Upper lobe of left lung (tissue), 4 donors: Measurements from ENCODE around the gene CREG1.

Source experiments
- EP300 ChIP-seq, 4 donors: sonication (generic); formaldehyde crosslinking; IDR thresholded peaks; one replicate each; pipeline ENCODE4 v1.5.1; 2017; ENCODE audit warnings: antibody characterized with exemption in 4 of 4, control low read depth in 2 of 4
- POLR2A ChIP-seq, 4 donors: fragments of 450-650 bp; IDR thresholded peaks; one replicate each; pipeline ENCODE4 v1.5.1; 2016 to 2017; ENCODE audit warnings: antibody characterized with exemption in 4 of 4, mild to moderate bottlenecking in 2 of 4
- POLR2AphosphoS5 ChIP-seq, 2 donors: sonication (generic); formaldehyde crosslinking; IDR thresholded peaks; one replicate each; pipeline ENCODE4 v1.5.1; 2017; ENCODE audit warnings: antibody characterized with exemption in 2 of 2
- TF ChIP-seq, protein P1 (sequence below), 6 experiments: fragments of 450-650 bp in 4 of 6; fragments of 200-600 bp in 2 of 6; sonication (generic) in 2 of 6; IDR thresholded peaks; one replicate each; pipeline ENCODE4 v1.5.1; 2016 to 2019; ENCODE audit warnings: antibody characterized with exemption in 6 of 6

DNA sequence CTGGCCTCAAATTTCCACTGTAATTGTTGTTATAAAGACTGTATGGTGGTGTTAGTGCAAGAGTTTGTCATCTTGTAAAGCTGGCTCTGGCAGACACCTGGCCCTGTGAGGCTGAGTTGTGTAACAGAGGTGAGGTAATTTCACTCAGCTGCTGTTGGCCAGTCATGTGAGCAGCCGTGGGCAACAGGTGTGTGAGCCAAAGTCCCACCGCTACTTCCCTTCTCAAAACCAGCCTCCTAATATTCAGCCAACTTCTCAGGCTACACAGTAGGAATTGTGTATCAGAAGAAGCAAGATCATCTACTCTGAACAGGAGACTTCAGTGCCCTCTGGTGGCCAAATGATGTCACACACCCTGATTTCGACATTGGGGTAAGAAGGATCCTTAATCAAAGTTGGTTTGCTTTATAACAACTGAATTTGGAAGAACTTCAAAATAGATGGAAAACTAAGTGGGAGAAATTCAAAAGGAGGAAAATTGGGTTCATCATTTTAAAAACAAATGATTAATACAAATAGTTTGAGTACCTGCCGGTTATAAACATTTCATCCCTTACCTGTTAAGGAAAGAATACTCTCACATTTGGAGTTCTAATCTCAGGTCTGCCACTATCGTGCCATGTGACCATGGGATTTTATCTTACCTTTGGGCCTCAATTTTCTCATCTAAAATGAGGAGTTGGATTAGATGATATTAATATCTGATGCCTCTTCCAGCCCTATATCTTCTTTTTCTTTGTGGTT lies 2.6 kb upstream of the CREG1 start:
- no peak for TF ChIP-seq POLR2A (IDR thresholded peaks at IDR 0.05)
- TF ChIP-seq, protein P1, sequence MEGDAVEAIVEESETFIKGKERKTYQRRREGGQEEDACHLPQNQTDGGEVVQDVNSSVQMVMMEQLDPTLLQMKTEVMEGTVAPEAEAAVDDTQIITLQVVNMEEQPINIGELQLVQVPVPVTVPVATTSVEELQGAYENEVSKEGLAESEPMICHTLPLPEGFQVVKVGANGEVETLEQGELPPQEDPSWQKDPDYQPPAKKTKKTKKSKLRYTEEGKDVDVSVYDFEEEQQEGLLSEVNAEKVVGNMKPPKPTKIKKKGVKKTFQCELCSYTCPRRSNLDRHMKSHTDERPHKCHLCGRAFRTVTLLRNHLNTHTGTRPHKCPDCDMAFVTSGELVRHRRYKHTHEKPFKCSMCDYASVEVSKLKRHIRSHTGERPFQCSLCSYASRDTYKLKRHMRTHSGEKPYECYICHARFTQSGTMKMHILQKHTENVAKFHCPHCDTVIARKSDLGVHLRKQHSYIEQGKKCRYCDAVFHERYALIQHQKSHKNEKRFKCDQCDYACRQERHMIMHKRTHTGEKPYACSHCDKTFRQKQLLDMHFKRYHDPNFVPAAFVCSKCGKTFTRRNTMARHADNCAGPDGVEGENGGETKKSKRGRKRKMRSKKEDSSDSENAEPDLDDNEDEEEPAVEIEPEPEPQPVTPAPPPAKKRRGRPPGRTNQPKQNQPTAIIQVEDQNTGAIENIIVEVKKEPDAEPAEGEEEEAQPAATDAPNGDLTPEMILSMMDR (IDR thresholded peaks at IDR 0.05) = peak; percentile 76 to 87 (median 86)
- TF ChIP-seq POLR2AphosphoS5 (IDR thresholded peaks at IDR 0.05) = no peak
- TF ChIP-seq EP300 (IDR thresholded peaks at IDR 0.05) = no peak
